AML-193 (cell line): Measurements from ENCODE around the gene RNF225.
"Not testable (repeated sequence)": the region's sequence is repeated elsewhere in the genome, so short reads cannot be mapped to it uniquely, and the experiment has no call there.

Source experiments
- DNase-seq, 2 experiments: peaks; one replicate each; lab custom pipeline; 2025; lab: John Stamatoyannopoulos, UW

Gene RNF225

DNA sequence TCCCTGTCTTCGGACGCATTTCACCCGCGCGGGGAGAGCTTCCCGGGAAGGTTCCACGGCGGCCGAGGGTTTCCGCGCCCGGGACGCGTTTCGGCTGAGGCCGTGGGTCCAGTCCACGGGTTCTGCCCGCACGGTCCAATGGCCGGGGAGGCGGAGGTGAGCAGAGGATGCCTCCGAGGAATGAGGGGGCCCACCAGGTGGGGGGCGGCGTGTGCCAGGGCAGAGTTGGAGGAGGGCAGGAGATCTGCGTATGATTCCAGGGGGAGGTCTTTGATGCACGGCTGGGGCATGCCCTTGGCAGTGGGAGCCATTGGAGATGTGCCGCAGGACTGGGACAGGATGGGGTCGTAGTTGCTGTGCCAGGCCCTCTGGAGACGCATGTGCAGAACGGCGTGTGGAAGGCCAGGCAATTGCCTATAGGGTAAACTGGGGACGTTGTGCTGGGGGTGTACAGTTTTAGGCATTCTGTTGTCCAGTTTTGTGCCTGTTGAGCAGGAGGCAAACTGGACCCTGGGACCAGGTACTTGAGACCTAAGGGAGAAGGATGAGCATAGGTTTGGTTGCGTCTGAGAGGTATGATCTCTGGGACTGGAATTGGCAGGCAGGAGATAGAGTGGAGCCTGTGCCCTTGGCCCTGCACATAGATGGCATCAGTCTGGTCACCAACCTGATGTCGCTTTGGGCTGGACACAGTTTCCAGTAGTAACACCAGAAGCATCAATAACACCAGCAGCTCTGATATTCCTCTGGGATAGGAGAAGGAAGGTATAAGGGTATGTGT, 13.7 kb downstream of the RNF225 start:
- peak; percentile 18 to 40 for DNase-seq

DNA sequence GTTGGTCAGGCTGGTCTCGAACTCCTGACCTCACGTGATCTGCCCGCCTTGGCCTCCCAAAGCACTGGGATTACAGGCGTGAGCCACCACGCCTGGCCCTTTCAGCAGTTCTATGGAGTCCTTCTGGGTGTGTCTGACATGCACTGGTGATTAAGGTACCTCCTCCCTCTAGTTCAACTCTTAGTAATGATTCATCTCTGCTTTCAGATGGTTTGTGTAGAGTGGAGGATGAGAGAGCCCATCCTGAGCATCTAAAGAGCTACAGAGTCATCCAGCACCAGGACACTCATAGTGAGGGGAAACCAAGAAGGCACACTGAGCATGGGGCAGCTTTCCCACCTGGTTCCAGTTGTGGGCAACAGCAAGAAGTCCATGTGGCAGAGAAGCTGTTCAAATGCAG, 21.1 kb downstream of the RNF225 start:
- DNase-seq, result no peak

- no peak for DNase-seq
Observed at GRCh38 chr19:58417071-58417470, 21.6 kb downstream of the RNF225 start.

DNA sequence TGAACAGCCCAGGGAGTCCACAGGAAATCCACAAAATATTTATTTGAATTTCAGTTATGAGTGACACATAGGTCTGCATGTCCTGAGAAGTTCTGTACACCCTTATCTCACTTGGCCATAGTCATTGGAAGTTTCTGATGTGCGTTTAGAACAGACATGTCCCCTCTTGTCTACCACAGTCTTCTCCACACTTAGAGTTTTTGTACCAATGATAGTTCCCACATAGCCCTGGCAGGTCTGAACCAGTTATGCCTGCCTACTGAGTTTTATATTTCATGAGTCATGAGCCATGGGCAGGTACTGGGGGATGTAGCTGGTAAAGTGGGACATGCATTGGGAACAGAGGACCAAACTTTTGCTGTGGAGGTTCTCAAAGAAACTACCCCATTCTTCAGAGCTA, 33.2 kb downstream of the RNF225 start:
- no peak for DNase-seq

- DNase-seq, result no peak
Observed at GRCh38 chr19:58429745-58430144, 34.3 kb downstream of the RNF225 start.

- DNase-seq, result no peak
Observed at GRCh38 chr19:58434217-58434616, 38.8 kb downstream of the RNF225 start.

GRCh38 chr19:58439576-58440554, 44.4 kb downstream of the RNF225 start, which contains the start of gene ZNF132:
ZNF132 (minus strand) TSS chr19:58440153; CDS start chr19:58439821, 332 bp downstream.
- no peak for DNase-seq

GRCh38 chr19:58440556-58440955, 45.1 kb downstream of the RNF225 start:
- no peak for DNase-seq

DNA sequence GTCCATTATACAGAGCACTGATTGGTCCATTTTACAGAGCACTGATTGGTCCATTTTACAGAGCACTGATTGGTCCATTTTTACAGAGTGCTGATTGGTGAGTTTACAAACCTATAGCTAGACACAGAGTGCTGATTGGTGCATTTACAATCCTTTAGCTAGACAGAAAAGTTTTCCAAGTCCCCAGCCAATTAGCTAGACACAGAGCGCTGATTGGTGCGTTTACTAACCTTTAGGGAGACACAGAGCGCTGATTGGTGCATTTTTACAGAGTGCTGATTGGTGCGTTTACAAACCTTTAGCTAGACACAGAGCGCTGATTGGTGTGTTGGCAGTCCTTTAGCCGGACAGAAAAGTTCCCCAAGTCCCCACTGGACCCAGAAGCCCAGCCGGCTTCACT, 47.5 kb downstream of the RNF225 start:
- not testable (repeated sequence) for DNase-seq
